Measurements from ENCODE around the gene BNC1.

Gene BNC1, protein sequence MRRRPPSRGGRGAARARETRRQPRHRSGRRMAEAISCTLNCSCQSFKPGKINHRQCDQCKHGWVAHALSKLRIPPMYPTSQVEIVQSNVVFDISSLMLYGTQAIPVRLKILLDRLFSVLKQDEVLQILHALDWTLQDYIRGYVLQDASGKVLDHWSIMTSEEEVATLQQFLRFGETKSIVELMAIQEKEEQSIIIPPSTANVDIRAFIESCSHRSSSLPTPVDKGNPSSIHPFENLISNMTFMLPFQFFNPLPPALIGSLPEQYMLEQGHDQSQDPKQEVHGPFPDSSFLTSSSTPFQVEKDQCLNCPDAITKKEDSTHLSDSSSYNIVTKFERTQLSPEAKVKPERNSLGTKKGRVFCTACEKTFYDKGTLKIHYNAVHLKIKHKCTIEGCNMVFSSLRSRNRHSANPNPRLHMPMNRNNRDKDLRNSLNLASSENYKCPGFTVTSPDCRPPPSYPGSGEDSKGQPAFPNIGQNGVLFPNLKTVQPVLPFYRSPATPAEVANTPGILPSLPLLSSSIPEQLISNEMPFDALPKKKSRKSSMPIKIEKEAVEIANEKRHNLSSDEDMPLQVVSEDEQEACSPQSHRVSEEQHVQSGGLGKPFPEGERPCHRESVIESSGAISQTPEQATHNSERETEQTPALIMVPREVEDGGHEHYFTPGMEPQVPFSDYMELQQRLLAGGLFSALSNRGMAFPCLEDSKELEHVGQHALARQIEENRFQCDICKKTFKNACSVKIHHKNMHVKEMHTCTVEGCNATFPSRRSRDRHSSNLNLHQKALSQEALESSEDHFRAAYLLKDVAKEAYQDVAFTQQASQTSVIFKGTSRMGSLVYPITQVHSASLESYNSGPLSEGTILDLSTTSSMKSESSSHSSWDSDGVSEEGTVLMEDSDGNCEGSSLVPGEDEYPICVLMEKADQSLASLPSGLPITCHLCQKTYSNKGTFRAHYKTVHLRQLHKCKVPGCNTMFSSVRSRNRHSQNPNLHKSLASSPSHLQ

GRCh38 chr15:83284559-83285283, at the start of gene BNC1:
TSS of gene BNC1 (minus strand) at chr15:83284664. CDS start at chr15:83284628, 36 bp downstream.
- FAIRE-seq, result no peak

GRCh38 chr15:83327041-83327440, 42.6 kb upstream of the BNC1 start:
- no peak for FAIRE-seq

DNA sequence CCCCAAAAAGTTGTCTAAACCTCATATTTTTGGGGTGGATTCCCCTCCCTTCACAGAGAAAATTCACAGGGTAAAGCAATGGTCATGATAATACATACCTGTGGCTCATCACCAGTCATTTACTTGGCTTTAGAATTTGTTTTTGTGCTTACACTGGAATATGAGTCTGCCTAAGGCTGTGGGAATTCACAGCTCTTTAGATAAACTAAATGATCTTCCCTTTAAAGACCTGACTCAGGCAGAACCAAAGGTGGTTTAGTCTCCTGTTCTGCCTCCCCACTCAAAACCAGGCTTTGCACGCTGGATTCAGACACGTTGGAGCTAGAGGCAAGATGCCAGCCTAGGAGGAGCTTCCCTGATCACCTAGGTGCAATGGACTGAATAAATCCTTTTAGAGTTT, 40.3 kb upstream of the BNC1 start:
- FAIRE-seq, result no peak

DNA sequence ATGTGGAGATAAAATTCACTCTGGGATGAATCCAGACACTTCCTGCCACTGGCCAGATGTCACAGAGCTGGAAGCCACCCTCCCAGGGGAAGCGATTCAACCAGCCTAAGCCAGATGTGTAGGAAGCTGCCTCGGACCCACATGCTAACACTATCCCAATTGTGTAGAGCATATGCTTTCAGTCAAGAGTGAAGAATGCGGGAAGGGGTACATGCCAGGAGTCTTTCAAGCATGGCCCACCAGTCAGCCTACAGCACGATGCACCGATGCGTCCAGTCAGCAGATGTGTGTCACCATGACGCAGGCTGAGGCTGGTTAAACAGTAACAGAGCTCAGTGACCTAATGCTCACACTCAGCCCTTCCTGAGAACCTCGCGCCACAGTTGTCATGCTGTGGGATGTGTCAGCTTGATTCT, 38.8 kb upstream of the BNC1 start:
- no peak for FAIRE-seq

DNA sequence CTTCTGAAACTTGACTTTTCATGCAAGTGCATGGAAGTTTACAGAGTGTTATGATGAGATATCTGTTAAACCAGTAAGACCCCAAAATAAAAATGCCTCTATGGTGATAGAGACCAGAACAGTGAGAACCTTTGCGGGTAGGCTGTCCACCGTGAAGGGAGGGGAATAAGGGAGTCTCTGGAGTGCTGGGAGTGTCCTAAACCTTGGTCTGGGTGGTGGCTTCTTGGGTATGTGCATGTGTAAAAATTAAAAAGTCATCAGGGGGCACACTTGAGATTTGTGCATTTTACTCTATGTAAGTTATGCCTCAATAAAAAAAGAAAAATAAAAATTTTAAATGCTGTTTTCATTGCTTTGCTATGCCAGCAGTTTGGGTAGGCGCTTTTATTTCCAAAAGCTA, 38.2 kb upstream of the BNC1 start:
- FAIRE-seq, result no peak

- FAIRE-seq, result no peak
Measured at GRCh38 chr15:83322061-83322460, 37.6 kb upstream of the BNC1 start.

DNA sequence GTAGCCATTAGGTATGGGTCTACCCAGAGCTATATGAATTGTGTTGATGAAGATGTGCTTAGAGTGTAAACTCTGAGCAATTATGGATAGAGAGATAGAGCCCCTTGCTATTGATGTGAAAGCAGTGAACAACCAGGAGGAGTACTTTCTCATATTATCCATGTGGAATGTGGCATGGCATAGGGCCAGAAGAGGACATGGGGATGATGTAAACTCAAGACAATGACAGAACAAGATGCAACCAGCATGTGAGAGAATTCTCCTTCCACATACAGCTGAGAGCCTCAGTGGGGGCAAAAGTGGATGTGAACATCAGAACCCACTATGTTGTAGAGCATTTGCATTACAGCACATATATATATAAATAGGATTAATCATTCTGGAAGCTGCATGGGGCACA, 36.4 kb upstream of the BNC1 start:
- FAIRE-seq, result no peak

DNA sequence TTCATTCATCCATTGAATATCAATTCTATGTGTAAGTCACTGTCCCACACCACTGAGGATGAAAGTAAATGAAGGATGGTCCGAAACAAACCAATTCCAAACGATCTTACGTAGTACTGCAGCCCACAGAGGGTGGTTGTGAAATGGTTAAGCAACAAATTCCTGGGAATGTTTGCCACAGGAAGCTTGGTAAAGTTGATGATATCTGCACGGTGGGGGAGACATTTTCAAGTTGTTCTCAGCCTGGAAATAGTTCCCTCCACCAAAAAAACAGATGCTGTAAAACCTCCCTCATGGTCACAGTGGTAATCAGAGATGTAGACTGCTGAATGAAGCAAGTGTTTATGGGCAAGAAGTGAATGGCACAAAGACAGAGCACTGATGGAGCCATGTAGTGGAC, 35.9 kb upstream of the BNC1 start:
- no peak for FAIRE-seq

DNA sequence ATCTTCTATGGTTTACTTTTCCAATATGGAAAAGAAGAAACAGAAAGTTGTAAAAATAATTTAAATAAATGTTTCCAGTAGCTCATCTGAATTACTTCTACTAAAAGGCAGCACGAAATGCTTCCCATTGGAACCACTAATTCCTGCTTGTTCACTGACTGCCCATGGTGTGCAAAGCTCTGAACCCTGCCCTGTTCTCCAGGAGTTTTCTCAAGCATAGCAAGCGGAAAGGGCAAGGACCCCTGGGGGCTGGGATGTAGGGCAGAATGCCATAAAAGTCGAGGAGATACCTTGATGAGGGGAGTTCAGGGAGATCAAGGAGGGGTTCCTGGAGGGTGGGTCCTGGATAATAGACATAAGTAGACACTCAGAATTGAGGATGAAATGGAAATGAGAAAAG, 35.3 kb upstream of the BNC1 start:
- no peak for FAIRE-seq

- no peak for FAIRE-seq
Measured at GRCh38 chr15:83318861-83319415, 34.5 kb upstream of the BNC1 start.

- FAIRE-seq, result no peak
Measured at GRCh38 chr15:83318036-83318435, 33.6 kb upstream of the BNC1 start.

GRCh38 chr15:83312071-83312470, 27.6 kb upstream of the BNC1 start:
- no peak for FAIRE-seq

DNA sequence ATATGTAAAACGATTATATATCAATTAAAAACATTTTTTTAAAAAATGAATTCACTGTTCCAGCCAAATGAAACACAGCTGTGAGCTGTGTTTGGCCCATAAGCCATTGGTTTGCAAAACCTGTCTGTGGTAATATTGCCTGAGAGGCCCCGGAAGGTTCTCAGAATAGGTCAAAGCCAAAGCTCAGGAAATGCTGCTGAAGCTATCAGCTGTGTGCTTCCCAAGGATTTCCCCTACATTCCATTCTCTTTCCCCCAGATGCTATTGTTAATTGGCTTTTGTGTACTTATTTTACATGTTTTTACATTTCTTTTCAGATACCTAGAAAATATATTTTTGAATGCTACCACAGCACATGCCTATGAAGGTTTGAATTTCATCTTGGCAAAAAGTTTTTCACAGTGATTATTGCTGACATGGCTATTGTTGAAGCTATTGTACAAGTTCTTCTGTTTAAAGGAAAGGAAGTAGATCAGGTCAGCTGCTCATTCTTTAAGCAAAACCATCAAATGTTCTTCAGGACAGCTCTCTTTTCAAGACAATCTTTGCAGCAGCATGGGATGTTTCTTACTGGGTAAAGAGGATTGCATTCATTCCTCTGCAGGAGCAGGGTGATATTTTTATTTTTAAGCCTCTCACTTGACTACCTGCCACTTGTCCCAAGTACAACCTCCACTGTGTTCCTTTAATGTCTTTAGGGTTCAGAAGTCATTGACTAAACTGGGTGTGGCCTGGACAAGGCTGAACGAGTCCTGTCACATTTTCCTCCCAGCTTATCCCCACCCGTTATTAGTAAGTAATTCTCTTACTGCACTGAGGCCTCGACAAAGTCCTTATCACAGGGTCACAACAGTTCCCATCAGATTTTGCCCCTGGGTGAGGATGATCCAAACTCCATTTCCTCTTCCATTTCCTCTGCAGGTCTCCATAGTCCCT, 26.3 kb upstream of the BNC1 start:
- FAIRE-seq, result no peak

- FAIRE-seq, result no peak
Measured at GRCh38 chr15:83308671-83309070, 24.2 kb upstream of the BNC1 start.

- FAIRE-seq, result no peak
Measured at GRCh38 chr15:83306561-83306960, 22.1 kb upstream of the BNC1 start.

GRCh38 chr15:83305704-83306291, 21.3 kb upstream of the BNC1 start:
- FAIRE-seq, result no peak

GRCh38 chr15:83304861-83305703, 20.6 kb upstream of the BNC1 start:
- FAIRE-seq, result no peak

GRCh38 chr15:83303535-83303934, 19.1 kb upstream of the BNC1 start:
- FAIRE-seq, result no peak

DNA sequence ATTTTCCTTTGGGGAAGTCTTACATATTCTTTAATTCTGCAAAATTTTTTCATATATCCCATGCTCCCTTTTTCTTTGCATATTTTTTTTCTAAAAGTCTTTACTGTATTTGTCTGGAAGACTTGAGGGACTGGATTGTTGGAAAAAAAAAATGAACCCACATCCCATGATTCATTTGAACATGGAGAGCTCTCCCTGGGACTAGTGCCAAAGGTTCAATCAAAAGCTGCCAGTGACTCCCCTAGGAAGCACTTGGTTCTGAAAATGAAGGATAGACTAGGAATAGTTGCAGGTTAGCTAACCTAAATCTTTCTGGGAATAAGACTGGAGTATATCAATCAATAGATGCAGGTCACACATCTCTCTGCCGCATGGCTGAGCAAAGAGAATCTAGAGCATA, 16.4 kb upstream of the BNC1 start:
- no peak for FAIRE-seq

DNA sequence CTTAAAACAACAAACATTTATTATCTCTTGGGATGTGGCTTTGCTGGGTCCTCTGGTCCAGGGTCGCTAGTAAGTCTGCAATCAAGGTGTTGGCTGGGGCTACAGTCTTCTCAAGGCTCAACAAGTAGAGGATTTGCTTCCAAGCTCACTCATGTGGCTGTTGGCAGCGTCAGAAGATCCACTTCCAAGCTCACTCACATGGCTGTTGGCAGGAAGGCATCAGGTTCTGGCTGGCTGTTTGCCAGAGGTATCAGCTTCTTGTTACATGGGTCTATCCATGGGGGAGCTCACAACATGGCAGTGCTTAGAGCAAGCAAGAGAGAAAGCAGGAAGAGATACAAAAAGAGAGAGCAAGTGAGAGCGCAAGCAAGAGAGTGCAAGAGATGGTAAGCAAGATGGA, 15.0 kb upstream of the BNC1 start:
- no peak for FAIRE-seq
